HG02970 (cell line): ENCODE results near the gene KRT71.

Experiments used
- ATAC-seq: cut with Tn5 transposase; IDR thresholded peaks from one replicate; pipeline ENCODE4 v1.9.1; 2021; ENCODE audit warnings: mild to moderate bottlenecking, moderate library complexity, moderate number of reproducible peaks; ENCODE audit not compliant: unreplicated experiment, low FRiP score

KRT71 gene

DNA sequence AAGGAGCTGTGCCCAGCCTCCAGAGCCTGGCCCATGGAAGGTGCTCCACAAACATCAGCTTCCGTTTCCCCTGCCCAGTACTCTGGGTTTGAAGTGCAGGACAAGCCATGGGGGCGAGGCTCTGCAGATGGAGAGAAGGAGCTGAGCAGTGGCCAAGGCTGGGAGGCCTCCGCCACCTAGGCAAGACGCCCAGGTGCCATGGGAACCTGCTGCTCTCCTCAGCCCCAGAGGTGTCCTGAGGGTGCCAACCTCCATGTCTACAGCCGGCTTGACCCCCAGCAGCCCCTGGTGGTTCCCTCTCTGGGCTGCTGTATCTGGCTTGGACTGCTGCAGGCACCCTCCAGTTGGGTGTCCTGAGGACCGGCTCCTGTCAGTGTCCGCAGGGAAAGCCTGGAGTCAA is 12.4 kb downstream of the KRT71 start:
- ATAC-seq, result no peak

DNA sequence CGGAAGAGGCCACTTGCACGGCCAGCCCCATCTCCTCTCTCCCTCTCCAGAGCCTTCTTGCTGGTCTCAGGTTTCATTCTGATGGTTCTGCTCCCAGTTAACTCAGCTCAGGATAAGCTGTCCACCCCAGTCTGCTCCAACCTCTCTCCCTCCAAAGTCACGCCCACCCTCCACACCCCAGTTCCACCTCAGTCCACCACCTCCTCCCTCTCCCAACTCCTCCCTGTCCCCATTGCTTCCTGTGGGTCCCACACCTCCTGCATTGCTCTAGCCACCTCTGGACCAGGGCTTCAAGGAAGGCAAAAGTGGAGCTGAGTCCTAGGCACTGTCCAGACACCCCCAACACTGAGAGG is 13.1 kb downstream of the KRT71 start:
- ATAC-seq, result no peak

DNA sequence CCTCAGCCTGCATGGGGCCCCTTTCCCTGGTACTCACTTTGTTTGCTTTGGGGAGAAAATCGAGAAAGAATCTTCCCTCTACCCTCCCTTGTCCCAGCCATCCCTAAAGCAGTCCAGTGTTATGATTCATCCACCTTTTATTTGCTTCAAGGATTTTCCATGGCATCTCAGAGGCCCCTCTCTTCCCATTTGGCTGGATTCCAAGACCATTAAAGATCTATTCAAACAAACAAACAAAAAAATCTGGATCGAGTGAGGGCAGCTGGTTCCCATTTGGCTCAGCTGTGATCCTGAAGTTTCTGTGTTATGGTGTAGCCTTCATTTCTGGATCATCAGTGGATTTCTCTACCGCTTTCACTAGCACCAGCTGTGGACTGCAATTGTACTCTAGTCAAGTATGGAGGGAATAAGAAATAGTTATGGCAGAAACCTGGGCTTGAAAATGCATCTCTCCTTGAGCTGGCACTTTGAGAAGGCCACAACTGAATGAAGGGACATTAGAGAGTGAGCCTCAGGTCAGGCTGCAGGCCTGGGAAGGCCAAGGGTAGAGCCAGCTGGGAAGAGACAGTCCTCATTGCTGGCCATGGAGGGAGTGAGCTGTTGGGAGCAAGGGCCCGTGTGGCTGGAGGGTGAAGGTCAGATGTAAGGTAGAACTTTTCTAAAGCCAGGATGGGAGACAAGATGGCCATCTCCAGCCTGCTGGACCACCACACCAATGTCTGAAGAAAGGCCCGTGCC is 13.7 kb downstream of the KRT71 start:
- no peak for ATAC-seq

DNA sequence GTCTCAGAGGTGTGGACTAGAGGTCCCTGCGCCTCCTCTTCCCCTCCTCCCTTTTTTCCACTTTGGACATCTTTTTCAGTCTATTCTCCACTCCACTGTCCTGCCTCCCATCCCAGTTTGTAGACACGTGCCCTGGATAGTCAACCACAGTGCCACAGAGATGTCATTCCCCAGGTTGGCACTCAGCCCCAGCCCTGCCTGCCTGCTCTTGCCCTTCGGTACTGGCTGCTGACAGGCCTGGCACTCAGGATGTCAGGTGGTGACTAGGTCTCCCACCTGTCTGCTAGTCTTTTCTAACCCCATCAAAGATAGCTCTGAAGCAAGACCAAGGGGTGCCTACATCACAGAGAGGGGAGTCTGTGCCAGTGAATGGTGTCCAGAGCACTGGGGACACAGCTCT is 15.8 kb downstream of the KRT71 start:
- no peak for ATAC-seq

DNA sequence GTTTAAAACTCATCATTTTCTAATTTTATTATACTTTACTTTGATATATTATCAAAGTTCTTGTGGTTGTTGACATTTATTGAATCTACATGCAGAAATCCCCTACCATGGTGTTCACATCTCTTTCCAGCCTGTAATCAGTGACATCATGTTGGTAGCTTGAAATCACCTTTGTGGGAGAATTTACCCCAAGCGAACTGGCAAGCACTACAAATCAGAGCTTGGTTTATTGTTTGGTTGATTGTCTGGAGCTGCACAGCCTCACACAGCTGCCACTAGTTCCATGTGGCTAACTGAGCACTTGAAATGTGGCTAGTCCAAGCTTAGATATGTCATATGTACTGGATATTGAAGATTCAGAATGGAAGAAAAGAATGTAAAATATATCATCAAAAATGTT is 17.4 kb downstream of the KRT71 start:
- no peak for ATAC-seq

DNA sequence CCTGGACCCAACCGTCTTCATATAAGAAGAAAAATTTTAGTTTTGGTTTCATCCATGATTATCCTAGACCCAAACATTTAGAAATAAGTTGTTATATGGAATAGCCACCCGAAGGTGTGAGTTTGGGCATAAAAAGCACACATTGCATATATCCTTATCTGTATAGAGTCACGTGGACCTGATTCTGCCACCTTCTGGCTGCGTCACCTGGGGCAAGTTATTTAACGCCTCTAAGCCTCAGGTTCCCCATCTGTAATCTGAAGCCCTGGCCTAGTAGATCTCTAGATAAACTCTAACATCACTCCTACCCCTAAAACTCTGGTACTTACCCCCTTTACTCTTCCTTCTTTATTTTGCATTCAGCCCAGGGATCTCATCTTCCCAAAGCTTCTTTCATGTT is 18.5 kb downstream of the KRT71 start:
- ATAC-seq, result no peak

DNA sequence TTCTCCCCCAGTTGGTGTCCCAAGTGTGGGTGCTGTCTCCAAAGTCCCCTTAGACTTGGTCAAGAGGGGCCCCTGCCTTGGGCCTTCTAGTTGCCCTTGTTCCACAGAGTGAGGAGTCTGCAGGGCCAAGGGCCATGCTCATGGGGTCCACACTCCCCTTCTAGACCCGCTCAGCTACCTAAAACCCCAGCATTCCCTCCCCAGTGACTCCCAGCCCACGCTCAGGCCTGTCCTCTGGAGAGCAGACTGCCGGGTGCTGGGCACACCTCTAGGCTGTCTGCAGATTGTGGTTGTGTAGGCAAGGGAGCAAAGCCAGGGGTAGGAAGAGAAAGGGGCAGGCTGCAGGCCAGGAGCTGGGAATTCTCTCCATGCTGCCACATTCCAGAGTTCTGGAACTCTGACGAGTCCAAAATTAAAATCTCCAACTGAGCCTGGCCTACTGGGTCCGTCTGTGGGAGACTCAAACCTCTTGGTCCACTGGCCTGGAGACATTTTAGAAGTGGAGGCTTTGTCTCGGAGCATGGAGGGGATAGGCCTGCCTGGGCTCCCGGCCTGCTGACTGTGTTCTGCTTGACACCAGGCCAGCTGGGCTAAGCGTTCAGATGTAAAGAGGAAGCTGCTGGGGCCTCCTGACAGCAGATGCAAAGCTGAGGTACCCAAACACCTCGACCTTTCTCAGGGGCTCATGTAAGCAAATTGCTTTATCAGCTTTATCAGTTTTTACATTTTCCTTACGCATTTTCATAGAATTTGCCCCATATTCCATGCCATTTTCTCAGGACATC is 19.1 kb downstream of the KRT71 start:
- ATAC-seq, result no peak

DNA sequence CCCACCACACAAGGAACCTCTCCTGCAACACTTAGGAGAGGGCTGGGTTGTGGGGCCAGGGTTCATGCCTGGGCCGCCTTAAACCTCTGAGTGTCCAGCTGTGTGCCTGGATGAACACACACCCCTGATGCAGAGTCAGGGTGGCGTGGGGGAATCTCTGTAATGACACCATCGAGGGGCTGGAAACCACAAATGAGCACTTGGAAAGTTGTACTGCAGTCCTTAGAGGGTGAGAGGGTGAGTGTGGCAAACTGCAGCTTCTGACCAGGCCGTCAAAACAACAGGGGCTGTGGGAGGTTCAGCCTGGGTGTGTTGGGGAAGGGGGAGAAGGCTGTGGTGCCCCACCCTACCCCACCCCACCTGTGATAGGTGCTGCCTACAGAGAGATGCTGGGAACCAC is 20.3 kb downstream of the KRT71 start:
- ATAC-seq, result no peak

DNA sequence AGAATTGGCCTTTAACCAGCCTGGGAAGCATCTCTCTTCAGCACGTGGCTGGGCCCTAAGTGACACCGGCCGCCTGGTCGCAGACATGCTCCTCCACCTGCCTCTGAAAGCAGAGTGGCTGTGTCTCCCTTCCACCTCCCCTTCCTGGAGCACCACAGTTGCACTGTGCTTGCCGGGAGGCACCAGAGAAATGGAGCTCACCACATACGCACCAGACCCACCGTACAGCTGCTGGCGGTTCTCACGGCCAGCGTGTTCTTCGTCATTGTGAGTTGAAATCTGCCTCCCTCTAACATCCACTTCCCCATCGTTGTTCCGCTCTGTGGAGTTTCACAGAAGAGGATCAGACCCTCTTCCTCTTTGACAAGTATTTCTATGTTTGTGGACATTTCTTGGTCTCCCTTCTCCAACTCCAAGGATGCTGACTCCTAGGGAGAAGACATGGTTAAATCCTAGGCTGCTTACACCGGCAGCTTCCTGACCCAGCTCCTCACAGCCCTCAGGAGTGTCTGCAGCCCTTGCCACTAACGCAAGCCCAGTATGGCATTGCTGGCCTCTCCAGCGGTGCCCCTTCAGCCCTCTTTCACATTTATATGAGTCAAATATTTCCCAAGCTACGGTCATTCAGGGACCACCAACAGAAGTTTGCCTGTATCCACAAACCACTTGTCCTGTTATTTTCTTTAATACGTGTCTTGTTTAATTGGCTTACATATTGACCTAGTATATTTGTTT is 21.2 kb downstream of the KRT71 start:
- no peak for ATAC-seq

DNA sequence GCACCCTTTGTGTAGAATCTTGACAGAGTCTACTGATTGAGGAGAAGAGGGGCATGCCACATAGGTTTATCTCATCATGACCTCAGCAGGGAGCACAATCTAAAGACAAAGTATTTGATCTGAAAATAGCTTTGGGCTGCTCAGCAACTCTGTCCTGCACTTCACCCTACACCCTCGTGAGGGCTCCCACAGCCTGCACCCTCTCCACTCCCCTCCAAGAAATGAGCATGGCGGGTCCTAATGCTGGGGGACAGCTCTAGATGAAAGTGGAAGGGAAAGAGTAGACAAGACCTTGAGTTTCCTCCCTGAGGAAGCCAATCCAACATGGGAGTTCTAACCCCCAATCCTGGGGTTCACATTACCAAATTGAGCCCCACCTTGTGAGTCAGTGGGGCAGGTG is 22.0 kb downstream of the KRT71 start:
- no peak for ATAC-seq

DNA sequence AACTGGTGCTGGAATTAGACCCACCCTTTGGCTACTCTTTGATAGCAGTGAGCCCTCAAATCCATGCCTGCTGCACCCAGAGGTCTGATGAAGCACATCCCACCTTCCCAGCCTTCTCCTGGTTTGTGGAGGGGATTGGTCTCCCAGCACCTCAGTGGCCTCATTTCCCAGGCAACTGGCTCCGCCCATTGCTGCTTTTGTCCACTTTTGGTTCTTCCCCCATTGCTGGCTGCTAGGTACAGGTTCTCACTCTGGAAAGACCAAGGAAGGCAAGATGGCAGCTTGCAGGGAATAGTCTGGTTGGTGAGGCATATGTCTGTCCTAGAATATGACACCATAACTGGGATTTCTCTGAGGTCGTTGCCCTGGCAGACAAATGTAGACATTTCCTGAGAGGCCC is 22.6 kb downstream of the KRT71 start:
- no peak for ATAC-seq

DNA sequence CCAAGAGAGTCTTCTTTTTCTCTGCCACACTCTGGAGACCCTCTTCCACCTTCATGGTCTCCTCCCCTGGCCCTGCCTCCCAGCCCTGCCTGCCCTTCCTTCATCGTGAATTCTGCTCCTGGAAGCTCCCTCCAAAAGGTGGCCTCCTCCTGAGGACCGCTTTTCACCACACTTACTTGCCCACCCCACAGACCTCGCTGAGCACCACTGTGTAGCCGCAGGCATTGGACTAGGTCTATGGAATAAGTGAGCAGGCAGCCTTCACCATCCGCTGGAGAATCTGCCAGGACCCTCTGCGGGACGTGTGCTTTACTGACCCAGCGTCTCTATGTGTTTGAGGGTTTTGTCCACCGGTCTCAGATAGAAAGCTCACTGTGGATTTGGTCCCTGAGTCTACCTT is 23.1 kb downstream of the KRT71 start:
- ATAC-seq, result no peak

DNA sequence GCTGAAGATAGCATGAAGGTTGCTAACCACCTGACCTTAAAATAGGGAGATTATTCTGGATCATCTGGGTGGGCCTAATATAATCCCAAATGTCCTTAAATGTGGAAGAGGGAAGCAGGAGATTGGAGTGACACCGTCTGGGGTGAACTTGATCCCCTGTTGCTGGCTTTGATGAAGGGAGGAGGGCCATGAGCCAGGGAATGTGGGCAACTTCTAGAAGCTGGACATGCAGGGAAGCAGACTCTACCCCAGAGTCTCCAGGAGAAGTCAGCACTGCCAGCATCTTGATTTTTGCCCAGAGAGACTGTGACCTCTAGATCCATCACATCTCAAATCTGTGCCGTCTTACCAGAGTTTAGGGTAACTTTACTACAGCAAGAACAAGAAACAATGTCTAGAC is 23.5 kb downstream of the KRT71 start:
- no peak for ATAC-seq

DNA sequence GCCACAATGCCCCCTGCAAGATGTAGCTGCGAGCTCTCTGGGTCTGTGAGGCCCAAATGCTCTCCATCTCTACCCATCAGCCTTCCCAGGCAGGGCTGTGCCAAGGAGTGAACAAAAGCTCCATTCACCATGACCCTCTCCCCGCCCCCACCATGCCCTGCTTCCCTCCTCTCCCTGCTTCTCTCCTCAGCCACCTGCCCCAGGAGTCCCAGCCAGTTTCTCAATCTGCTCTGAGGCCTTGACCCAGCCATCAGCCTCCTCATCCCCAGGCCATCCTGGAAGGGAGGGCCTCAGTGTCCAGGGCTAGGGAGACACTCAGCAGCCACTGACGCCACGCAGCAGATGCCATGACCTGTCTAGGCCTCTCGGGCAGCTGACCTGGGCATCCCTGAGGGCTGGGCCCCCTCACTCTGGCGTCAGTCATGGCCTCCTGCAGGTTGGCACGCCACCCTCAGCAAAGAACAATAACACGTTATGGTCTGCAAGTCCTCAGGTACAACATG is 24.3 kb downstream of the KRT71 start:
- no peak for ATAC-seq

DNA sequence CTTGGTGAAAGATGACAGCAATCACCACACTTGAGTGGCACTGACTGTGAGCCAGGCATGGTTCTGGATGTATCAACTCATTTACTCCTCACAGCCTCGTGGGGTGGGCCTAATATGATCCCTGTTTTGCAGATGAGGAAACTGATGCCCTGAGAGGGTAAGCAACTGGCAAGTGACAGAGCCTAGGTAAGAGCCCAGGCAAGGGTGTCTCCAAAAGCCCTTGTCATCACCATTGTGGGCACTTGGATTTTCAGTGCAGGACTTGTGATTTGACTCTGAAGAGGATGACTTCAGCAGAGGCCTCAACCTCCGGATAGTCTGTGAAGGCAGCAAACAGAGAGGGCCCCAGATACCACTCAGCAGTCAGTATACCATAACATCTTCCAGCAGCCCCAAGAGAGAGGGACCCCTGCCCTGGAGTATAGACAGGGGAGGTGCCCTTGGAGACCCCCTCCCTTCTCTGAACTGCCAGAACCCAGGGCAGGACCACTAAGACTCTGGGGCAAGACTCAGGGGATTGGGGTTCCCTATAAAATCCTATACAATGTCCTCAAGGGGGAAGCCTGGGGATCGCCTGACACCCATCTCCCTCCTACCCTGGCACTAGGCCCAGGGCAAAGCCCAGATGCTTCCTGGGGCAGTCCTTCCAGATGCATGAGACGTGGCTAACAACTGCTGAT is 25.7 kb downstream of the KRT71 start:
- ATAC-seq, result no peak

DNA sequence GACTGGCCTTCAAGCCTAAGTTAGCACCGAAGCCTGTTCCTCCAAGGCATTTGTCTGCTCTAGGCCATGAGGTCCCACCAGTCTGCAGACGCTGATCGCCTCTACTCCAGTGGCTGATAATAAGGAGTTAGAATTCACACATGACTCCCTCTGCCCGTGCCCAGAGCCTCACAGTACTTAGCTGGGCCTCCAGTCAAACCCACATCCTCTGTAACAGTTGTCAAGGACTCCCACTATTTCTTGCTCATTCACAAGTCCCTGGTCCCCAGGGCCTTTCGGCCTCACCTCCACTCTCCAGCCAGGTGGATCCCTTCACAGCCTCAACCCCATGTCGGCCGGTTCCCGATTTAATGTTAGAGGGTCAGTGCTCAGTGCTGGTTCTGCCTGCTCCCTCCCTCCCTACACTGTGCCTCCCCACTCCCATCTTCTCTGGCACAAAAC is 26.4 kb downstream of the KRT71 start:
- ATAC-seq, result no peak

DNA sequence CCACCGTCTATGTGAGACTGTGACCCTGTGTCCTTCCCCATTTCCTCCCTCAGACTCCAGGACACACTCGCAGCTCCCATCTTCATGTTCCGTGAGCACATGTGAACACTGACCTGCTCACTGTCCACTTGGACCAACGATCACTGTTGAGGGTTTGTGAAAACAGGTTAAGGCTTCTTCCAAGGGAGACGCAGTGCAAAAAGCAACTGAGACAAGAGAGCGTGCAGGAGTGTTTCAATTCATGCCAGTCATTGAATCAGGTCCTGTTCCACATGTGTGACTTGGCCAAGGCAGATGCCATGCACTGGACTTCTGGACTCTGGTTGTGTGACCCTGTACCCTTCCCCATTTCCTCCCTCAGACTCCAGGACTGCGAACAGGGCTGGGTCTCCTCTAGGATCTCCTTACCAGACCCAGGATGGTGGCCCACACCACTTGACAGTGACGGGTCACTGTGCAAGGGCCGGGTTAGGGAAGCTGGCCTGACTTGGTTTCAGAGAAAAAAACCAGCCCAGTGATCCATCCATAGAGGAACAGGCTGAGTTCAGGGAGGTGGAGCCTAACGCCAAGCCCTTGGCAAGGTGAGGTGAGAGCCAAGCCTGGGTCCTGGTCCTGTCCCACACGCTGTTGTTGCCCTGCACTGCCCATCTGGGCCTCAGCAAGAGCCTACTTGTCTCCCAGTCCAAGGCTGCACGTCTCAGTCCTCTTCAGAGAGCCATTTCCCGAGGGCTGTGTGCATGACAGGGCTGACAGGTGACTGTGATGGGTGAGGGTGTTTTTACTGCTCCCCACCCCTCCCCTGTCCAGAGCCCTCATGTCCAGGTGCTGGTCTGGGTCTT is 27.1 kb downstream of the KRT71 start:
- ATAC-seq, result no peak

DNA sequence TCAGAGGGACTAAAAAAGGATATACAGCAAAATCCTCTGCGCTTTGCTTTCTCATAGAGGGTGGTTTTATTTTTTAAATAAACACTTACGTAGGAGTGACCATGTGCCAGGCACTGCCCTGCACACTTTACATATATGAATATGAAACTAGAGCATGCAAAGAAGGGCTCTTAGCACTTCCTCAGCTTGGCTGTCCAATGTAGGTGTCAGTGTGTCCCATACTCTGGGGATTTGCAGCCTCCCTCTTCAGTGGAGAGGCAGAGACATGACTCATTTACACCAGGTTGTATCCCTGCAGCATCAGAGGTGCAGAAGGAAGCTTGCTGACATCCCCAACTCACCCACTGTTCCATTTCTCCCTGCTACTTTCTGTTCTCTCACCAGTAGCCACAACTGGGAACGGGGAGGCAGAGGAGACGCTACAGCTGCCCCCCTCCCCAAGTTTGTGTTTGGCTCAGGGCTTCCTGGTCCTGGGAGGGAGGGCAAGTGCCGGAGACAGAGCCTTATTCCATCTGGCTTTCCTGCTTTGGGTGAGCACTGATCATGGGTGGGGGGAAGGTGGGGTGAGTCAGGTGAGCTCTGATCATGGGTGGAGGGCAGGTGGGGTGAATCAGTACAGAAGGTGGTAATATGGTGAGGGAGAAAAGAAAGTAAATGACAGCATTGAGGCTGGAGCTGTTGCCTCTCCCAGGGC is 27.9 kb downstream of the KRT71 start:
- no peak for ATAC-seq

DNA sequence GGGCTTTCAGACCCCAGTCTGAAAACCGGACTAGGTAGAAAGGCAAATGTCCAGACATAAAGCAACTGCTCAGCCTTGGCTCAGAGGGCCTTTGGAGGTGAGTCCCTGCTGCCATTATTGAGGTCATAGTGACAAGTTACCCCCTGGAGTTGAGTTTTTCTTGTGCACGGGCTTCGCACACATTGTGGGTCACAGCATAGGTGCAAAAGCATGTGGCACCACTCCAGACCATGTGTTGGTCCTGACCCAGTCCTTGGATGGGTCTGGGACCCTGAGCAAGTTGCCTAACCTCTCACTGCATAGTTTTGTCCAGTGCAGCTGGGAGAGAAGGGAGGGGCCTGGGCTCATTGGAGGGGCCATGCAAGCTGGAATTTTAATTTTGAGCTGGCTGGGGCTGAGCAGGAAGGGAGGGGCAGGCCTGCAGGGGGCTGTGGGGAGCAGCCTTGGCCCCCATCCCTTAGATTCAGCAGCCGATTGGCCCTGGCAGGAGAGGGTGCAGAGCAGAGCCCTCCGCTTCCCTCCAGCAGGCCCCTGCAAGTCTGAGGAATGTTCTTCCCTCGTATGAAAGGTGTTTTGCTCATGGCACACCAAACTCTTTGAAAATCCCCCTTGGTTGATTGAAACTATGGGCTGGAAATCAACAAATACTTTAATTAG is 28.6 kb downstream of the KRT71 start:
- no peak for ATAC-seq
